GM12801 (cell line): ENCODE data around the gene ZFP36.

Source experiments
- TF ChIP-seq, protein P1 (sequence below): IDR thresholded peaks from one replicate; pipeline ENCODE4 v1.5.1; 2011; ENCODE audit warnings: control low read depth; ENCODE audit not compliant: insufficient read length; ENCODE audit errors: extremely low read depth

ZFP36 gene

DNA sequence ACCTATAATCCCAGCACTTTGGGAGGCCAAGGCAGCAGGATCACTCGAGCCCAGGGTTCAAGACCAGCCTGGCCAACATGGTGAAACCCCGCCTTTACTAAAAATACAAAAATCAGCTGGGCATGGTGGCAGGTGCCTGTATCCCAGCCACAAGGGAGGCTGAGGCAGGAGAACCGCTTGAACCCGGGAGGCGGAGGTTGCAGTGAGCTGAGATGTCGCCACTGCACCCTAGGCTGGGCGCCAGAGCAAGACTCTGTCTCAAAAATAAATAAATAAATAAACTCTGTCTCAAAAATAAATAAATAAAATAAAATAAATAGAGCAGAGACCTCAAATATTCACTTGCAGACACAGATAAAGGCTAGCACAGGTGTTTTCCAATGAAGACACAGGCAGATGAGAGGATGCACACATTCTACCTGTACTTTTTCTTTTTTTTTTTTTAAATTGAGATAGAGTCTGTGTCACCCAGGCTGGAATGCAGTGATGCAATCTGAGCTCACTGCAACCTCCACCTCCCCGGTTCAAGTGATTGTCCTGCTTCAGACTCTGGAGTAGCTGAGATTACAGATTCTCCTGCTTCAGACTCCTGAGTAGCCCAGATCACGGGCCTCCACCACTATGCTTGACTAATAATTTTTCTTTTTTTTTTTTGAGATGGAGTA, 31.8 kb downstream of the ZFP36 start:
- TF ChIP-seq, protein P1, sequence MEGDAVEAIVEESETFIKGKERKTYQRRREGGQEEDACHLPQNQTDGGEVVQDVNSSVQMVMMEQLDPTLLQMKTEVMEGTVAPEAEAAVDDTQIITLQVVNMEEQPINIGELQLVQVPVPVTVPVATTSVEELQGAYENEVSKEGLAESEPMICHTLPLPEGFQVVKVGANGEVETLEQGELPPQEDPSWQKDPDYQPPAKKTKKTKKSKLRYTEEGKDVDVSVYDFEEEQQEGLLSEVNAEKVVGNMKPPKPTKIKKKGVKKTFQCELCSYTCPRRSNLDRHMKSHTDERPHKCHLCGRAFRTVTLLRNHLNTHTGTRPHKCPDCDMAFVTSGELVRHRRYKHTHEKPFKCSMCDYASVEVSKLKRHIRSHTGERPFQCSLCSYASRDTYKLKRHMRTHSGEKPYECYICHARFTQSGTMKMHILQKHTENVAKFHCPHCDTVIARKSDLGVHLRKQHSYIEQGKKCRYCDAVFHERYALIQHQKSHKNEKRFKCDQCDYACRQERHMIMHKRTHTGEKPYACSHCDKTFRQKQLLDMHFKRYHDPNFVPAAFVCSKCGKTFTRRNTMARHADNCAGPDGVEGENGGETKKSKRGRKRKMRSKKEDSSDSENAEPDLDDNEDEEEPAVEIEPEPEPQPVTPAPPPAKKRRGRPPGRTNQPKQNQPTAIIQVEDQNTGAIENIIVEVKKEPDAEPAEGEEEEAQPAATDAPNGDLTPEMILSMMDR: no peak

DNA sequence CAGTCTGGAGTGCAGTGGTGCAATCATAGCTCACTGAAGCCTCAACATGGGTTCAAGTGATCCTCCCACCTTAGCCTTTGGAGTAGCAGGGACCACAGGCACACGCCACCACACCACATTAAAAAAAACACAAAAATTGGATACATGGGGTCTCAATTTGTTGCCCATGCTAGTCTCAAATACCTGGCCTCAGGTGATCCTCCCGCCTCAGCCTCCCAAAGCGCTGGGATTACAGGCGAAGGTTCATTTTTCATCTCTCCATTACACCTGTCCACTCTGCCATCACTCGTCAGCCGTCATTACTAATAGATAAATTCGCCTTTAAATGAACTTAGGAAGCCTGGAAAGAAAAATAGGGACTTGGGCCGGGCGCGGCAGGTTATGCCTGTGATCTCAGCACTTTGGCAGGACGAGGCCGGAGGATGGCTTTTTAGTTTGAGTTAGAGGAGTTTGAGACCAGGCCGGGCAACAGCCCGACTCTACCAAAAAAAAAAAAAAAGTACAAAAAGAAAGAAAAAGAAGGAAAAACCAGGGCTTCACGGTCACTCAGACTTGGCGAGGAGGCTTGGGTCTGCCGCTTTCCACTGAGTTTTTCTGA, 38.0 kb downstream of the ZFP36 start:
- TF ChIP-seq, protein P1: no peak

DNA sequence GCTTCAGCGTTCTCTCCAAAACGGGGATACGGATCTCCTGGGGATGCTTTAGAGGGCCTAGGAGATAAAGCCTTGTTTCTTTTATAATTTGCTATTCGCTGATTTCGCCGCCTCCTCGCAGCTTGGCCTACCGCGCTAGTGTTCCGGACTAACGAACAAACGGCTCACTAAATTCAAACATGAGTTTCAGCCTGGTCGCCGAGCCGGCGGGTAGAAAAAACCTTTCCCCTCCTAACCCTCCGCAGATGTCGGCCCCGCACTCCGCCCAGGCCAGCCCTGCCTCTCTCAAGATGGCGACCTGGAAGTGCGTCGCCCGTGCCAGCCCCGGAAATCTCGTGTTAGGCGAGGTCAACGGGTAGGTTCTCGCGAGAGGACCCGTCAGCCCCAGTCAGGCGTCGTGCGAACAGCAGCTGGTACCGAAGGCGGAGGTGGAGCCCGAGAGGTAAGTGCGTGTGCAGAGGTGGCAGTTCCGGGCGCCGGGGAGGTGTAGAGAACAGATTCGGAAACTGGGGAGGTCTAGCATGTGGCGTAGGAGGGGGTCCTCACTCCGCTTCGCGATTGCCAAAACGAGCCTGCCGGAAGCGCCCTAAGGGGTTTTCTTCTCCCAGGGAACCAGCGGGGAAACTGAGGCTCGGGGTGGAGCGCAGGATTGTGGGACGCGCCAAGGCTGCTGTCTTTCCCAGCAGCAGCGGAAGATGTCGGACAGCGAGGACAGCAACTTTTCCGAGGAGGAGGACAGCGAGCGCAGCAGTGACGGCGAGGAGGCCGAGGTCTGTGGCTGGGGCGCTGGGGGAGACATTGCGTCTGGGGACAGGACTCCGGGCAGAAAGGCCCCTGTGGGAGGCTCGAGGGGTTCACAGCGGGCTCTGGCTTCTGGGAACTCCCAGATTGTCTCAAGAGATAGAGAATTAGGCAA, 38.8 kb downstream of the ZFP36 start, which contains the start of gene SUPT5H:
Gene SUPT5H (plus strand): TSS at position 387 of the 916 bp plus-strand sequence. CDS start 309 bp downstream, at position 696.
- TF ChIP-seq, protein P1: no peak

DNA sequence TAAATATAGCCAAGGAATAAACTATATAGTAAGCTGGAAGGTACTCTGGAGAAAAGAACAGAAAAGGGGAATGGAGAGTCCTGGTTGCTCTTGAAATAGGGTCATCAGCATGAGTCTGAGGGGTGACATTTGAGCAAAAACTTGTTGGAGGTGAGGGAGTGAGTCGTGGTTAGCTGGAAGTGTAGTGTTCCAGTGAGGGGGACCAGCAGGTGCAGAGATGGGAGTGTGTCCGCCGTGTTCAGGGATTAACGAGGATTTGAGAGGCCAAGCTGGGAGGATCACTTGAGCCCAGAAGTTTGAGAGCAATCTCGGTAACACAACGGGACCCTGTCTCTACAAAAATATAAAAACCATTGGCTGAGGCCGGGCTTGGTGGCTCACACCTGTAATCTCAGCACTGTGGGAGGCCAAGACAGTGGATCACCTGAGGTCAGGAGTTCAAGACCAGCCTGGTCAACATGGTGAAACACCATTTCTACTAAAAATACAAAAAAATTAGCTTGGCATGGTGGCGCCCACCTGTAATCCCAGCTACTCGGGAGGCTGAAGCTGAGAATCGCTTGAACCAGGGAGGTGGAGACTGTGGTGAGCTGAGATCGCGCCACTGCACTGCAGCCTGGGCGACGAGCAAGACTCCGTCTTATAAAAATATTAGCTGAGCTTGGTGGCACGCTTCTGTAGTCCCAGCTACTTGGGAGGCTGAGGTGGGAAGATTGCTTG, 39.9 kb downstream of the ZFP36 start:
- TF ChIP-seq, protein P1: no peak

DNA sequence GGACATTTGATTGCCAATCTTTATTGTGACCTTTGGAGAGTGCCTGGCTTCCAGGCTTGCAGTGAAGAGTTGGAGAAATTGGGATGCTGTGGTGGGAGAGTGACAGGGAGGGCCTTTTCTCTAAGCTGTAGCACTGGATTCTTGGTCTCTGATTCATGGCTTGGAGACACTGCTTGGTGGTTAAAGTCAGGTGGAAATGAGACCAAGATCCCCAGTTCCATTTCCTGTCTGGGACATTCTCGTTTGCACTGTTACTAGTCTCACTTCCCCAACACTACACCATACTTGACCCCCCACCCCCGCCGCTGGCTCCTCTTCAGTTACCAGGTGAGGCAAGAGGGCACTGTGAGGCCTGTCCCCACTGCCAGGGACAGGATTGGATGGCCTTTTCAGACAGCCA, 41.6 kb downstream of the ZFP36 start:
- TF ChIP-seq, protein P1: no peak

DNA sequence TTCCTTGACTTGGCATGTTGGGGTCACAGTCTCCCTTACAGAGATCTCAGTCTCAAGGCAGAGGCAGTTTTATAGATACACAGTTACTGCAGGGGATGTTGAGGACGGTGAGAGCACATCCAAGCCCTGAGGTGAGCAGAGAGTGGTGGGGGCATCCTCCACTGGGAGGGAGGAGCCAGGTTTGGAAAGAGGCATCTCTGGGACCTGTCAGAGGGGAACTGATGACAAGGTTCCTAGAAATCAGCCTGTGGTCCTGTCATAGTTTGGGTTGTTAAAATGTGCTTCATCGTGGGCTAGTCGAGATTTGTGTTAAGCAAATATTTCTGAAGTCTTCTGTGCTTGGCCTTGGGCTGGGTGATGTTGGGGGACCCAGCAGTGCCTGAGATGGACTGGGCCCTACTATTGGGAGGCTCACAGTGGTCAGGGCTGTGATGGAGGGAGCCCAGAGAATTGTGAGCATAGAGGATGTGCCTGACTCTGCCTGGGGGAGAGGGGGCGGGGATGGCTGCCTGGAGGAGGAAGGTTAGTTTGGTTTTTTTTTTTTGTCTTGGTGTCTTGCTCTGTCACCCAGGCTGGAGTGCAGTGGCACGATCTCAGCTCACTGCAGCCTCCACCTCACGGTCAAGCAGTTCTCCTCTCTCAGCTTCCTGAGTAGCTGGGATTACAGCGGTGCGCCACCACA, 42.6 kb downstream of the ZFP36 start:
- TF ChIP-seq, protein P1: no peak
